Mucosa of rectum (tissue), 2 donors: ENCODE measurements around the gene ADAT3.

ENCODE experiments used
- H3K27ac ChIP-seq, 2 donors: one replicate each; pipeline ENCODE4 v1.7.0; 2013; ENCODE audit warnings: inconsistent platforms in 2 of 2, low read depth in 2 of 2, low read length in 2 of 2
- H3K27me3 ChIP-seq, 2 donors: one replicate each; pipeline ENCODE4 v1.7.0; 2013; ENCODE audit warnings: low read length in 2 of 2; ENCODE audit not compliant: control insufficient read depth in 2 of 2, insufficient read depth in 2 of 2
- H3K36me3 ChIP-seq, 2 donors: one replicate each; pipeline ENCODE4 v1.7.0; 2013; ENCODE audit warnings: low read length in 2 of 2; ENCODE audit not compliant: control insufficient read depth in 2 of 2, insufficient read depth in 2 of 2
- H3K4me1 ChIP-seq, 2 donors: one replicate each; pipeline ENCODE4 v1.7.0; 2013; ENCODE audit warnings: low read length in 2 of 2, mild to moderate bottlenecking in 1 of 2; ENCODE audit not compliant: control insufficient read depth in 2 of 2, insufficient read depth in 2 of 2
- H3K4me3 ChIP-seq, 2 donors: one replicate each; pipeline ENCODE4 v1.7.0; 2013; ENCODE audit warnings: low read length in 2 of 2
- H3K9ac ChIP-seq, 2 donors: one replicate each; pipeline ENCODE4 v1.7.0; 2013; ENCODE audit warnings: low read length in 2 of 2, low read depth in 1 of 2, mild to moderate bottlenecking in 1 of 2
- H3K9me3 ChIP-seq, 2 donors: one replicate each; pipeline ENCODE4 v1.7.0; 2013; ENCODE audit warnings: low read length in 2 of 2; ENCODE audit not compliant: control insufficient read depth in 2 of 2
- donor health status: healthy.
- donor health status: Normal muscosa, but diverticular disease.

ADAT3 gene

DNA sequence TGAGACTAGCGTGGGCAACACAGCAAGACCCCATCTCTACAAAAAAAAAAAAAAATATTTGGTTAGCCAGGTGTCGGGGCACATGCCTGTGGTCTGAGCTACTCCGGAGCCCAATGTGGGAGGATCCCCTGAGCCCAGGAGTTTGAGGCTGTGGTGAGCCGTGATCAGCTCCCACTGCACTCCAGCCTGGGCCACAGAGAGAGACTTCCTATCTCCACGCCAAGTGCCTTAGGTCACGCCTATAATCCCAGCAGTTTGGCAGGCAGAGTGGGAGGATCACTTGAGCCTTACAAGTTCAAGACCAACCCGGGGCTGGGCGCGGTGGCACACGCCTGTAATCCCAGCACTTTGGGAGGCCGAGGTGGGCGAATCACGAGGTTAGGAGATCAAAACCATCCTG lies 8.7 kb upstream of the ADAT3 start:
- Histone ChIP-seq H3K9me3 (no peaks in the 10 kb centered on the region), H3K4me1 (peaks cover 6 to 7% of the 10 kb centered on the region in 2 donors), H3K9ac (no peak overlapping the region), H3K27me3 (no peaks in the 10 kb centered on the region), H3K36me3 (no peaks in the 10 kb centered on the region), H3K4me3 (no peak overlapping the region), H3K27ac (no peak overlapping the region)

- H3K27me3 ChIP-seq = no peaks in the 10 kb centered on the region
- H3K36me3 ChIP-seq = no peaks in the 10 kb centered on the region
- H3K27ac ChIP-seq = peak overlapping the region in 1 of 2 donors; percentile 32
- no peaks in the 10 kb centered on the region for H3K9me3 ChIP-seq
- peaks cover 22 to 27% of the 10 kb centered on the region in 2 donors for H3K4me1 ChIP-seq
- no peak overlapping the region for H3K4me3 ChIP-seq
- no peak overlapping the region for H3K9ac ChIP-seq
Measured at GRCh38 chr19:1901940-1902404, 3.2 kb upstream of the ADAT3 start.

DNA sequence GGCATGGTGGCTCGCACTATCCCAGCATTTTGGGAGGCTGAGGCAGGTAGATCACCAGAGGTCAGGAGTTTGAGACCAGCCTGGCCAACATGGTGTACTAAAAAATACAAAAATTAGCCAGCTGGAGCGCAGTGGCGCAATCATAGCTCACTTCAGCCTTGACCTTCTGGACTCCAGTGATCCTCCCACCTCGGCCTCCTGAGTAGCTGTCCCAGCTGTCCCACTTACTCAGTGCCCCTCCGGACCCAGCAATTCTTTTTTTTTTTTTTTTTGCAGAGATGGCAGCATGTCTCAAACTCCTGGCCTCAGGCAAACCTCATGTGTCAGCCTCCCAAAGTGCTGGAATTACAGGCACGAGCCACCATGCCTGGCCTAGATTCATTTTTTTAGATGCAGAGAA lies 2.3 kb upstream of the ADAT3 start:
- no peak overlapping the region for H3K4me3 ChIP-seq
- H3K27ac ChIP-seq = peak overlapping the region in 1 of 2 donors; percentile 16
- H3K4me1 ChIP-seq = peaks cover 24 to 30% of the 10 kb centered on the region in 2 donors

DNA sequence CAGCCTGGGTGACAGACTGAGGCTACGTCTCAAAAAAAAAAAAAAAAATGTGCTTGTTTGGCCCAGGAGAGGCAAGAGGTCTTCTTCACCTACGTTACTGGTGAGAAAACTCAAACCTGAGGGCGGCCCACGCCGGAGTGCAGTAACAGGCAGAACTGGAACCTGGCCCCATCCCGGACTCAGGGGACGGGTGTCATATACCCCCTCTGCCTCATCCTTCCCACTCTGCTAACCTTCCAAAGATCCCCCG lies 414 bp upstream of the ADAT3 start:
- peaks cover 37 to 42% of the 10 kb centered on the region in 2 donors for H3K4me1 ChIP-seq
- H3K27ac ChIP-seq = peak overlapping the region in 1 of 2 donors; percentile 87
- peak overlapping the region in 1 of 2 donors; percentile 45 for H3K4me3 ChIP-seq
- peak overlapping the region in 1 of 2 donors; percentile 38 for H3K9ac ChIP-seq
- no peaks in the 10 kb centered on the region for H3K36me3 ChIP-seq
- H3K9me3 ChIP-seq = no peaks in the 10 kb centered on the region
- no peaks in the 10 kb centered on the region for H3K27me3 ChIP-seq

More for the DNA sequence above, 2.3 kb upstream of the ADAT3 start:
- H3K9me3 ChIP-seq = no peaks in the 10 kb centered on the region
- no peaks in the 10 kb centered on the region for H3K27me3 ChIP-seq
- H3K36me3 ChIP-seq = no peaks in the 10 kb centered on the region
- H3K9ac ChIP-seq = no peak overlapping the region

- Histone ChIP-seq H3K9ac (peak overlapping the region; percentile 74 to 77), H3K36me3 (no peaks in the 10 kb centered on the region), H3K27ac (peak overlapping the region; percentile 86 to 87), H3K4me1 (peaks cover 39 to 42% of the 10 kb centered on the region in 2 donors), H3K9me3 (no peaks in the 10 kb centered on the region), H3K27me3 (no peaks in the 10 kb centered on the region), H3K4me3 (peak overlapping the region; percentile 90 to 93)
Measured at GRCh38 chr19:1905863-1906375, 720 bp downstream of the ADAT3 start.

- Histone ChIP-seq H3K9ac (peak overlapping the region; percentile 65 to 87), H3K4me1 (peaks cover 41 to 43% of the 10 kb centered on the region in 2 donors), H3K36me3 (no peaks in the 10 kb centered on the region), H3K9me3 (no peaks in the 10 kb centered on the region), H3K27ac (peak overlapping the region; percentile 94 to 98), H3K4me3 (peak overlapping the region; percentile 64 to 68), H3K27me3 (no peaks in the 10 kb centered on the region)
Measured at GRCh38 chr19:1906985-1907562, 1.9 kb downstream of the ADAT3 start.

GRCh38 chr19:1907563-1908363 lies 2.6 kb downstream of the ADAT3 start:
- peak overlapping the region; percentile 64 to 68 for H3K4me3 ChIP-seq
- peak overlapping the region; percentile 65 to 87 for H3K9ac ChIP-seq
- peaks cover 41 to 45% of the 10 kb centered on the region in 2 donors for H3K4me1 ChIP-seq

GRCh38 chr19:1908364-1908678 lies 3.1 kb downstream of the ADAT3 start:
- H3K9ac ChIP-seq = peak overlapping the region; percentile 65 to 87
- peak overlapping the region; percentile 64 to 68 for H3K4me3 ChIP-seq
- no peaks in the 10 kb centered on the region for H3K27me3 ChIP-seq
- peak overlapping the region; percentile 94 to 98 for H3K27ac ChIP-seq
- no peaks in the 10 kb centered on the region for H3K9me3 ChIP-seq
- H3K4me1 ChIP-seq = peaks cover 39 to 42% of the 10 kb centered on the region in 2 donors
- peaks cover 2 to 9% of the 10 kb centered on the region in 2 donors for H3K36me3 ChIP-seq

More at GRCh38 chr19:1907563-1908363, 2.6 kb downstream of the ADAT3 start:
- H3K36me3 ChIP-seq = peaks cover under 1 to 4% of the 10 kb centered on the region in 2 donors
- H3K27me3 ChIP-seq = no peaks in the 10 kb centered on the region
- no peaks in the 10 kb centered on the region for H3K9me3 ChIP-seq
- H3K27ac ChIP-seq = peak overlapping the region; percentile 94 to 98

DNA sequence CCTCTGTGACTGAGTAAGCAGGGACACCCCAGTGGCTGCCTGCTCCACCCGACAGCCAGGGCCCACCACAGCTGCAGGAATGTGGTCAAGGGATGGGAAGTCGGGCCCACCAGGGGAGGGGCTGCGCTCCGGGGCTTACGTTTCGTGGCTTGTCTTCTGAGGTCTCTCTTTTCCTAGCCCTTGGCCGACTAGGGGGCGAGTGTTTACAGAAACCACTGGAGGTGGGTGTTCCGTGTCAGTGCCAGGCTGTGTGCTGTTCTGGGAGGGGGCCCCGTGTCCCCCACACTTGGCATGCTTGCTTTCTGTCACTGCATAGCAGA lies 4.5 kb downstream of the ADAT3 start:
- Histone ChIP-seq H3K4me1 (peaks cover 34 to 37% of the 10 kb centered on the region in 2 donors), H3K9ac (peak overlapping the region in 1 of 2 donors; percentile 8), H3K27ac (no peak overlapping the region), H3K36me3 (peaks cover 5 to 17% of the 10 kb centered on the region in 2 donors), H3K27me3 (no peaks in the 10 kb centered on the region), H3K4me3 (peak overlapping the region in 1 of 2 donors; percentile 56), H3K9me3 (no peaks in the 10 kb centered on the region)

DNA sequence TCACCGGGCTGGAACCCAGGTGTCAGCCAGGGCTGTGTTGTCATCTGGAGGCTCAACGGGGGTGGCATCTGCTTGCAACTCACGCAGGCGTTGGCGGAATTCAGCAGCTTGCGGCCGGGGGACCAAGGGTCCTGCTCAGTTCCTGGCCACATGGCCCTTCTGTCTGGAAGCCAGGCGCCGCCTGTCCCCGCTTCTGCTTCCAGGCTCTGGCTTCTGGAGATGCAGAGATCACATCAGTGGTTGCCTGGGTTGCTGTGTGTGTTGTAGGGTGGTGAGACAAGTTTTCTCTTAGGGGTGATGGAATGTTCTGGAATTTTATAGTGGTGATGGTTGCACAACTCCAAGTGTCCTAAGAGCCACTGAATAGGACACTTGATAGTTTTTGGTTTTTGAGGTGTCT lies 5.0 kb downstream of the ADAT3 start:
- Histone ChIP-seq H3K4me1 (peaks cover 32 to 35% of the 10 kb centered on the region in 2 donors), H3K27ac (no peak overlapping the region), H3K4me3 (no peak overlapping the region), H3K36me3 (peaks cover 6 to 19% of the 10 kb centered on the region in 2 donors), H3K27me3 (no peaks in the 10 kb centered on the region), H3K9me3 (no peaks in the 10 kb centered on the region), H3K9ac (no peak overlapping the region)
